Measurements from ENCODE around the gene CFDP1.

The CFDP1 gene

GRCh38 chr16:75244225-75244809, 189.0 kb downstream of the CFDP1 start:
- no peak overlapping the region for H3K9ac ChIP-seq (ENCODE audit: low read length)
- no peaks in the 10 kb centered on the region for H3K79me2 ChIP-seq (ENCODE audit: insufficient read depth, low read length)
- H3K4me1 ChIP-seq (ENCODE audit: insufficient read depth, low read length, severe bottlenecking): no peaks in the 10 kb centered on the region

More at GRCh38 chr16:75244225-75244809, 189.0 kb downstream of the CFDP1 start:
- Histone ChIP-seq H4K20me1 (ENCODE audit: insufficient read depth, low read length) (no peaks in the 10 kb centered on the region), H3K27ac (ENCODE audit: low read depth, low read length, poor library complexity, severe bottlenecking) (no peak overlapping the region), H3K4me3 (ENCODE audit: low read depth, low read length, poor library complexity, severe bottlenecking) (no peak overlapping the region), H3K9me2 (ENCODE audit: low read depth, low read length) (no peaks in the 10 kb centered on the region), H3K4me2 (ENCODE audit: low read length) (no peak overlapping the region), H2AFZ (ENCODE audit: low read length) (no peak overlapping the region), H3K9me3 (ENCODE audit: low read length) (no peaks in the 10 kb centered on the region), H3K36me3 (ENCODE audit: insufficient read depth, low read length) (no peaks in the 10 kb centered on the region; the same call in 1 of the 2 replicates), H3K27me3 (ENCODE audit: insufficient read depth, low read length) (peaks cover 9% of the 10 kb centered on the region; the same call in 1 of the 2 replicates), H3F3A (ENCODE audit: insufficient read depth, low read length) (no peaks in the 10 kb centered on the region)
- TF ChIP-seq EZH2 (IDR thresholded peaks at IDR 0.05; ENCODE audit: borderline replicate concordance, low read length) (no peak), CTCF (IDR thresholded peaks at IDR 0.05; ENCODE audit: low read length) (no peak)

Data from OCI-LY1 (cell line).